Ovary (tissue), 9 donors: ENCODE measurements around the gene GKN2. TPM values are rescaled to one million over a fixed set of nuclear protein-coding genes. Genes with fewer than 3 reads are reported as not detected.

Source experiments
- DNase-seq, 5 donors: peaks; one replicate each; pipeline ENCODE4 v3.0.0-alpha.2; 2019 to 2020
- H3K27ac ChIP-seq, 2 donors: fragments of 200-600 bp; one replicate each; pipeline versions ENCODE4 v1.5.1 to v1.8.0; 2019 to 2022
- H3K27me3 ChIP-seq: fragments of 200-600 bp; one replicate; pipeline ENCODE4 v1.8.0; 2022
- H3K36me3 ChIP-seq: fragments of 200-600 bp; sonication (generic); one replicate; pipeline ENCODE4 v1.5.1; 2019
- H3K4me1 ChIP-seq: one replicate; pipeline ENCODE4 v1.8.1; 2013; ENCODE audit warnings: mild to moderate bottlenecking, moderate library complexity; ENCODE audit not compliant: insufficient read depth
- H3K4me3 ChIP-seq: fragments of 200-600 bp; sonication (generic); one replicate; pipeline ENCODE4 v1.5.1; 2017
- H3K9me3 ChIP-seq, 2 donors: fragments of 200-600 bp in 1 of 2; sonication (generic) in 1 of 2; one replicate each; pipeline versions ENCODE4 v1.5.1 to v1.8.1; 2013 to 2019; ENCODE audit warnings: mild to moderate bottlenecking in 1 of 2, moderate library complexity in 1 of 2
- CTCF ChIP-seq, 3 donors: fragments of 450-650 bp in 2 of 3; fragments of 200-600 bp in 1 of 3; IDR thresholded peaks; one replicate each; pipeline versions ENCODE4 v1.5.1 to v1.8.0; 2016 to 2022; ENCODE audit warnings: antibody characterized with exemption in 3 of 3, mild to moderate bottlenecking in 1 of 3
- EP300 ChIP-seq: sonication (generic); formaldehyde crosslinking; IDR thresholded peaks from one replicate; pipeline ENCODE4 v1.6.1; 2017; ENCODE audit warnings: antibody characterized with exemption
- POLR2A ChIP-seq: fragments of 450-650 bp; IDR thresholded peaks from one replicate; pipeline ENCODE4 v1.6.1; 2017; ENCODE audit warnings: antibody characterized with exemption, mild to moderate bottlenecking, moderate library complexity
- WGBS, 3 donors: extraction: QIAGEN DNeasy Blood & Tissue Kit in 1 of 3; methylation state at CpG; one replicate each; pipeline versions ENCODE4 v1.1.5 to v1.1.7; 2013 to 2017; 5-methylcytosine and 5-hydroxymethylcytosine counted together
- intact Hi-C, 4 donors: fragments of 100-400 bp; cut with DNase I; formaldehyde crosslinking; loops; one replicate each; pipeline versions ENCODE4 v1.11.0 to v1.15.1; 2022 to 2023
- polyA plus RNA-seq, 2 donors: library from polyadenylated mRNA; stranded (reverse); fragments of 200-250 nt in 1 of 2; fragments of 350-450 nt in 1 of 2; fragmentation: Illumina TruSeq in 1 of 2; extraction: RNeasy Lipid Tissue Mini Kit (QIAGEN cat#74804) in 1 of 2; gene quantifications; one replicate each; pipeline ENCODE4 v1.2.3, GENCODE V29; 2013 to 2014
- total RNA-seq, 7 donors: library from RNA; depleted of rRNA in 2 of 7; stranded (reverse); fragments of >200 nt in 2 of 7; fragmentation: NEBNext Ultra II Directional in 3 of 7; extraction: Animal tissue kit (Norgen Biotek cat#: 25700) in 3 of 7; gene quantifications; one replicate each; pipeline versions ENCODE4 v1.1.0 to v1.2.4, GENCODE V29; 2016 to 2023
- donor health status: DM: no; HTN: no; CAD: no; lungs with moderate emphysema.
- donor health status: DM: no; HTN: no; CAD: no.
- donor health status: Bipolar disorder and iron deficiency.
- donor health status: DM: yes; HTN: yes; CAD: no.
- donor health status: DM: no; HTN: no; CAD: no.
- donor health status: DM: yes; HTN: yes; CAD: no.

GKN2 gene
- total and polyA plus RNA-seq, 9 donors: 0.77 TPM; not detected in 8

GRCh38 chr2:68938938-68939337 lies 13.8 kb downstream of the GKN2 start:
- H3K4me1 ChIP-seq: no peaks in the 10 kb centered on the region
- no peaks in the 10 kb centered on the region for H3K27me3 ChIP-seq
- WGBS, 3 donors: 87 to 94% (median 88%) methylated on average over 3 of the region's 3 CpGs
- no peak overlapping the region for H3K27ac ChIP-seq
- intact Hi-C loops: no loop called here
- no peak for TF ChIP-seq CTCF (IDR thresholded peaks at IDR 0.05)
- TF ChIP-seq EP300: no peak
- TF ChIP-seq POLR2A: no peak
- DNase-seq: no peak
- no peaks in the 10 kb centered on the region for H3K36me3 ChIP-seq
- H3K9me3 ChIP-seq: no peaks in the 10 kb centered on the region
- H3K4me3 ChIP-seq: no peak overlapping the region

DNA sequence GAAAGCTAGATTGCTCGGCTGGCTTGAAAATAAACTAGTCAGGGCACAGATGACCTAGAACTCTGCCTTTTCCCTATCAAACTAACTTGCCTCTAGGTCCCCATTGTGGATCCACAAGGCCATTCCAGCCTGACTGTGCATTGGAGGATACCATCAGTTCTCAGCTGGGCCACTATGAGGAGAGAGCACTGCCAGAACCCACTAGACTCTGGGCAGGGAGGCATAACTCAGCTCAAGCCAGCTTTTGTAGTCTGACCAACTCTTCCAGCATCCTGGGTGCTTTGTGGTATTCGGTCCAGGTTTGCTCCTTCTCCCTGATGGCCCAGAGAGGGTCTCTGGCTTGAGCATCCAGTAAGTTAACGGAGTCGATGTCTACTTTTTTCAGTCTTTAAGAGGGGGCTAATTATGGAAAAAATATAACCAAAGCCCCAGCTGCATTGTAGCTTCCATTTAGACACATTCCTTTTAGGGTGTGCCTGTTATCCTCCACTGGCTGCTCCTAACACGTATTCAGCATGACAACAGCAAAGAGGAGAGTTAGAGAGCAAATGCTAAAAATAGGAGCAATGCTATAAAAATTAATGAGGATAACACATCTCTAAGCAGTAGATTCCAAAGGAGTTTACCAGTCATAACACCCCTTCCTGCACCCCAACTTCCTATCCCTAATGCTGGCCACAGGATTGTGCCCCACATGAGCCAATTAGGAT lies 15.2 kb downstream of the GKN2 start:
- WGBS, 3 donors: 74 to 78% (median 77%) methylated on average over 5 of the region's 5 CpGs
- intact Hi-C loops: no loop called here

DNA sequence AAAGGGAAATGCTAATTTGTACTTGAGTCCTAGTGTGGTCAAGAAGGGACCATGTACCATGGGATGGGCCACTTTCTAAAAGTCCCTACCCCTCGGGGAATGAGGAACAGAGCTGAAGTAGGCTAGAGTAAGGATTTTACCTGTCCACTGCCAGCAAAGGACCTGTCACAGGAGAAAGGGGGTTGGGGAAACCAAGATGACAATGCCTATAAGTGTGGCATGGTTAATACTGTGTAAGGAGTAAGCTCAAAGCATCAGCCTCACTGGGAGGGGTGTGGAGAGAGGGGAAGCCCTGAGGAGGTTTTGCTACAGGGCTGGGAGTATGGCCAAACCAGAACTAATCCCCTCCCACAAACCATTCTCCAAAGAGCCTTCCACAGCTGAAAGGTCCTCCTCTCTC lies 15.8 kb downstream of the GKN2 start:
- Histone ChIP-seq H3K27me3 (no peaks in the 10 kb centered on the region), H3K36me3 (no peaks in the 10 kb centered on the region), H3K9me3 (no peaks in the 10 kb centered on the region), H3K27ac (no peak overlapping the region), H3K4me3 (no peak overlapping the region), H3K4me1 (no peaks in the 10 kb centered on the region)
- TF ChIP-seq CTCF (IDR thresholded peaks at IDR 0.05): no peak
- no peak for TF ChIP-seq EP300
- TF ChIP-seq POLR2A: no peak
- WGBS, 3 donors: 78 to 93% (median 84%) methylated on average over 1 of the region's 1 CpG
- intact Hi-C loops: no loop called here
- DNase-seq: no peak

More for the DNA sequence above, 15.2 kb downstream of the GKN2 start:
- DNase-seq: no peak
- Histone ChIP-seq H3K9me3 (no peaks in the 10 kb centered on the region), H3K27me3 (no peaks in the 10 kb centered on the region), H3K36me3 (no peaks in the 10 kb centered on the region), H3K4me1 (no peaks in the 10 kb centered on the region), H3K27ac (no peak overlapping the region), H3K4me3 (no peak overlapping the region)
- TF ChIP-seq POLR2A (no peak), CTCF (IDR thresholded peaks at IDR 0.05) (no peak), EP300 (no peak)

GRCh38 chr2:68936427-68936826 lies 16.3 kb downstream of the GKN2 start:
- Histone ChIP-seq H3K27ac (no peak overlapping the region), H3K4me3 (no peak overlapping the region)

More at GRCh38 chr2:68936427-68936826, 16.3 kb downstream of the GKN2 start:
- no peaks in the 10 kb centered on the region for H3K27me3 ChIP-seq
- DNase-seq: no peak
- no peaks in the 10 kb centered on the region for H3K9me3 ChIP-seq
- no peaks in the 10 kb centered on the region for H3K36me3 ChIP-seq
- intact Hi-C loops: no loop called here
- WGBS, 3 donors: 62 to 67% (median 65%) methylated on average over 2 of the region's 2 CpGs
- H3K4me1 ChIP-seq: no peaks in the 10 kb centered on the region
- TF ChIP-seq EP300 (no peak), CTCF (IDR thresholded peaks at IDR 0.05) (no peak), POLR2A (no peak)
